IPS-NIHi11 (cell line): ENCODE measurements around the gene CNN2.

ENCODE experiments used
- DNase-seq: peaks from one replicate; pipeline ENCODE4 v3.0.0; 2012; ENCODE audit warnings: mixed read lengths, low spot score

The CNN2 gene

DNA sequence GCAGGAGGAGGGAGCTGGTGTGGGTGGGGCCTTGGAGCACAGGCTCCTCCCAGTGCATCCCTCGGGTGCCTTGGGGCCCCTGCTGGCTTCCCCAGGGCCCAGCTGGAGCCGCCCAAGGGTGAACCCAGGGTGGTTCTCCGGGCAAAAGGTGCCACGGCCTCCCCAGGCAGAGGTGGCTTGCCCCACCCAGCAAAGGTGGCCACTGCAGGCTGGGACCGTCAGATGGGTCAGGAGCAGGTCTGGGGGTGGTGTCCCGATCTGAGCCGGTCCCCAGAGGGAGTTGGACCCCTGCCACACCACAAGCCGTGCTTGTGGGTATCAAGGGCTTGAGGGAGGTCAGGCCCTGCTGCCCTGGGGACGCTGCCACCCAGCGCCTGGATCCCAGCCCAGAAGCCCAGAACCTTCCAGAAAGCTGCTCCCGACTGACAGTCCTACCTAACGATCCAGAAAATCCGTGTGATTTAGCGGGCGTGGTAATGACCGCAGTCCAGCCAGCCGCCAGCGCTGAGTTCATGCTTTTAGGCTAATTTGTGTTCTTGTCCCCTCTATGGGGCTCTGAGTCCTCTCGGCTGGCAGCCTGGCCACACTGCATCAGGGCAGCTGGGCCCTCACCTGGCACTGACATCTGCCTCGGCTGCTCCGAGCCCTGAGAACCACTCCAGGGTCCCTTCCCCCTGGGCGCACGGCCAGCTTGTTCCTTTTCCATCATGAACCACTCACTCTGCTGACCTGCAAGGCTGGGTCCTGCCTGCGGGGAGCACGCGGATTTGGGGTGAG lies 31.2 kb upstream of the CNN2 start:
- no peak for DNase-seq

- peak; percentile 59 for DNase-seq
Observed at GRCh38 chr19:996051-996838, 30.2 kb upstream of the CNN2 start.

GRCh38 chr19:998064-998463 lies 28.3 kb upstream of the CNN2 start:
- DNase-seq: no peak

DNA sequence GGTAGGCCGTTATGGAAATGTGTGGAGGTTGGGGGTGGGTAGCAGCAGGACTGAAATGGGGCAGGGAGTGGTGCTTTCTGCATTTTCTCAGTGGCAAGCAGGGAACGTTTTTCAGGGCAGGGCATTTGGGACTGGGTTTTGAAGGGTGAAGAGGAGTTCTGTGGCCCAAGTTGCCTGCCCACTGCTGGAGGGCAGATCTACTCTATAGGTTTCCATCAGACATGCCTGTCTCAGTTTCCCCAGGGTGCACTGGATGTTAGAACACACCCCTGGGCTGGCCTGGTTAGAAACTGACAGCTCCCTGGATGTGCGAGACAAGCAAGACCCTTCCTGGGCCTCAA lies 27.1 kb upstream of the CNN2 start:
- no peak for DNase-seq

GRCh38 chr19:1000095-1000494 lies 26.3 kb upstream of the CNN2 start, which contains the start of gene GRIN3B:
Gene GRIN3B (plus strand): TSS chr19:1000419. CDS start chr19:1000438, 19 bp downstream.
- DNase-seq: peak; percentile 95

DNA sequence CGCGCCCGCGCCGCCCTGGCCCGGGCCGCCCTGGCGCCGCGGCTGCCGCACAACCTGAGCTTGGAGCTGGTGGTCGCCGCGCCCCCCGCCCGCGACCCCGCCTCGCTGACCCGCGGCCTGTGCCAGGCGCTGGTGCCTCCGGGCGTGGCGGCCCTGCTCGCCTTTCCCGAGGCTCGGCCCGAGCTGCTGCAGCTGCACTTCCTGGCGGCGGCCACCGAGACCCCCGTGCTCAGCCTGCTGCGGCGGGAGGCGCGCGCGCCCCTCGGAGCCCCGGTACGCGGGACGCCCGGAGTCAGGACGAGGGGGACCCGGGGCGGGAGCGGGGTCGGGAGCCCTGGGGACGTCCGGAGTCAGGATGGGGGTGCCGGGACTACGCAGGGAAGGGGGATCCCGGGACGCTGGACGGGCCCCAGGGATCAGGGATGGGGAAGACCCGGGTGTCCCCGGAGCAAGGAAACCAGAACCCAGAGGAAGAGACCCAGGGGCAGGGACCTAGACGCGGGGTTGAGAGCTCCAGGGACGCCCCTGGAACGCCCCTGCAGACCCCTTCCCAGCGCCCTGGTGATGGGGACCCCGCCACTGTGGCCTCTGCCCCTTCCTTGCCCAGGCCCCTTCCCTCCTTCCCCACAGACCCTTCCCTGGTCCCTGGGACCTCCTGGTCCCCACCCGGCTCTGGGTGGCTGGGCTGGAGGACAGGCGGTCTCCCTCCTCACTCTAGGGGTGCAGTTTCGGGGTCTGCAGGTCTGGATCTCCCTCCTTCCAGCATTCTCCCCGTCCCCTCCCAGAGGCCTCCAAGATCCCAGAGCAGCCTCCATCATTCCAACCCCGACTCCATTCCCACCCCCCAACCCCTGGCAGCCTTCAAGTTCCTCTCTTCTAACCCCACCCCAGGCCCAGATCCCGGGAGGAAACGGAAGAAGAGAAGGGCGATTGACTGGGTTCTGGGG lies 25.5 kb upstream of the CNN2 start:
- peak; percentile 65 for DNase-seq

- peak; percentile 90 for DNase-seq
Observed at GRCh38 chr19:1001538-1002166, 24.8 kb upstream of the CNN2 start.

GRCh38 chr19:1002600-1002999 lies 23.8 kb upstream of the CNN2 start:
- no peak for DNase-seq

GRCh38 chr19:1003283-1003682 lies 23.1 kb upstream of the CNN2 start:
- DNase-seq: no peak

DNA sequence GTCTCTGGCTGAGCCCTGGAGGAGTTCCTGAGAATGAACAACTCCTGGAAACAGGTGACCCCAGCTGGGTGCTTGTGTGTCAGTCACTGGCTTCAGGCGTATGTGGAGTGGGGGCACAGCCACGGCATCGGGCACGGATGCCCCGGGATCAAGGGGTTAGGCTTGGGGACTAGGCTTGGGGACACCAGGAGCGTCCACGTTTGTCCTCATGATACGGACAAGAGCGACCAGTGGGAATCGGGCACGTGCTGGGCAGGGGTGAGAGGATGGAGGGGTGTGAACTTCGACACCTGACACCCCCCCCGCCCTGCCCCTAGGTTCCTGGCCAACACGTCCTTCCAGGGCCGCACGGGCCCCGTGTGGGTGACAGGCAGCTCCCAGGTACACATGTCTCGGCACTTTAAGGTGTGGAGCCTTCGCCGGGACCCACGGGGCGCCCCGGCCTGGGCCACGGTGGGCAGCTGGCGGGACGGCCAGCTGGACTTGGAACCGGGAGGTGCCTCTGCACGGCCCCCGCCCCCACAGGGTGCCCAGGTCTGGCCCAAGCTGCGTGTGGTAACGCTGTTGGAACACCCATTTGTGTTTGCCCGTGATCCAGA lies 22.1 kb upstream of the CNN2 start:
- DNase-seq: peak; percentile 25

DNA sequence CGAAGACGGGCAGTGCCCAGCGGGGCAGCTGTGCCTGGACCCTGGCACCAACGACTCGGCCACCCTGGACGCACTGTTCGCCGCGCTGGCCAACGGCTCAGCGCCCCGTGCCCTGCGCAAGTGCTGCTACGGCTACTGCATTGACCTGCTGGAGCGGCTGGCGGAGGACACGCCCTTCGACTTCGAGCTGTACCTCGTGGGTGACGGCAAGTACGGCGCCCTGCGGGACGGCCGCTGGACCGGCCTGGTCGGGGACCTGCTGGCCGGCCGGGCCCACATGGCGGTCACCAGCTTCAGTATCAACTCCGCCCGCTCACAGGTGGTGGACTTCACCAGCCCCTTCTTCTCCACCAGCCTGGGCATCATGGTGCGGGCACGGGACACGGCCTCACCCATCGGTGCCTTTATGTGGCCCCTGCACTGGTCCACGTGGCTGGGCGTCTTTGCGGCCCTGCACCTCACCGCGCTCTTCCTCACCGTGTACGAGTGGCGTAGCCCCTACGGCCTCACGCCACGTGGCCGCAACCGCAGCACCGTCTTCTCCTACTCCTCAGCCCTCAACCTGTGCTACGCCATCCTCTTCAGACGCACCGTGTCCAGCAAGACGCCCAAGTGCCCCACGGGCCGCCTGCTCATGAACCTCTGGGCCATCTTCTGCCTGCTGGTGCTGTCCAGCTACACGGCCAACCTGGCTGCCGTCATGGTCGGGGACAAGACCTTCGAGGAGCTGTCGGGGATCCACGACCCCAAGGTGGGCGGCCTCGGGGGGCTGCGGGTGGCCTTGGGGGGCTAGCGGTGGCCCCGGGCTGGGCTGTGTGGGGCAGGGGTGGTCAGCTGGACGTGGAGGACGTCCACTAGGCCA lies 21.4 kb upstream of the CNN2 start:
- peak; percentile 29 for DNase-seq

DNA sequence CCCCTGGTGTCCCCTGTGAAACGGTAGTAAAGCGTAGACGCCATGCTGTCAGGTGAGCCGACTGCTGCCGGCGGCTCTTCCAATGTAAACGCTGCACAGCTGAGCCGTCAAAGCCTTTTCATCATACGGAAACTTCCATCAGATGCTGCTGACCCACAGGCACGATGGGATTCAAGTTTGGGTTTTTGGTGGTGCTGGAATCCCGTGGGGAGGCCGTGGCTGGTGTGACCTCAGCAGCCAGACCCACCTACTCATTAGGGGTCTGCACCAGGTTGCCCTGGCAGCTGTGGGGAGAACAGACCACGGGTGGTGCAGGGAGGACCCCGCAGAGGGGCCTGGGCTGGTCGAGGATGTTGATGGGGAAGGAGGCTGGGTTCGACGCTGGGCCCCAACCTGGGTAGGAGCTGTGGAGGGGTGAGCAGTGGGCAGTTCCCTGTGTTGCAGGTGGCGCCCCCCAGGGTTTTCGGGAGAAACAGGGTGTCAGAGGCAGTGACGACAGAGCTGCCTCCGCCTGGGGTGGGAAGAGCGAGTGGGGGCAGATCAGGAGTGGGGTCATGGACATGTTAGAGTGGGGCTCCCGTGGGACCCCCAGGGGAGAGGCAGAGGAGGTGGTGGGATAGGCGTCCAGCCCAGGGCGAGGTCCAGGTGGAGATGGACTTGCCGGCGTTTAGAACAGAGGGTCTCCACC lies 19.6 kb upstream of the CNN2 start:
- DNase-seq: no peak

DNA sequence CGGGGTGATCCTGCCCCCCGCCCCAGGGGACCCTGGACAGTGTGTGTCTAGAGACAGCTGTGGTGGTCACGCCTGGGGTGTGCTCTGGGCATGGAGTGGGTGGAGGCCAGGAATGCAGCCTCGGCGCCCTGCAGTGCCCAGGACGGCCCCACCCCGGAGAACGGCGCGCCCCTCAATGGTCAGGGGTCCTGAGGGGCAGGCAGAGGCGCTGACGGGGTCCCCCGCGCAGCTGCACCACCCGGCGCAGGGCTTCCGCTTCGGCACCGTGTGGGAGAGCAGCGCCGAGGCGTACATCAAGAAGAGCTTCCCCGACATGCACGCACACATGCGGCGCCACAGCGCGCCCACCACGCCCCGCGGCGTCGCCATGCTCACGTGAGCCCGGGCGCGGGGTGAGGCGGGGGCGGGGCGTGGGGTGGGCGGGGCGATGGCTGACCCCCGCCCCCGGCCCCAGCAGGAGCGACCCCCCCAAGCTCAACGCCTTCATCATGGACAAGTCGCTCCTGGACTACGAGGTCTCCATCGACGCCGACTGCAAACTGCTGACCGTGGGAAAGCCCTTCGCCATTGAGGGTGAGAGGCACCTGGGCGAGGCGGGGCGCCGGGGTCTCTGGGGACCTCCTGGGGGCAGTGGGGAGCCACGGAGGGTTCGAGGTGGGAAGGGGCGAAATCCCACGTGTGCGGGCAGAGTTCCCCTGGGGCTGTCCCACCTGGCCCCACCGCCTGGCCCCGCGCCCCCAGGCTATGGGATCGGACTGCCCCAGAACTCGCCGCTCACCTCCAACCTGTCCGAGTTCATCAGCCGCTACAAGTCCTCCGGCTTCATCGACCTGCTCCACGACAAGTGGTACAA lies 18.8 kb upstream of the CNN2 start:
- peak; percentile 40 for DNase-seq

DNA sequence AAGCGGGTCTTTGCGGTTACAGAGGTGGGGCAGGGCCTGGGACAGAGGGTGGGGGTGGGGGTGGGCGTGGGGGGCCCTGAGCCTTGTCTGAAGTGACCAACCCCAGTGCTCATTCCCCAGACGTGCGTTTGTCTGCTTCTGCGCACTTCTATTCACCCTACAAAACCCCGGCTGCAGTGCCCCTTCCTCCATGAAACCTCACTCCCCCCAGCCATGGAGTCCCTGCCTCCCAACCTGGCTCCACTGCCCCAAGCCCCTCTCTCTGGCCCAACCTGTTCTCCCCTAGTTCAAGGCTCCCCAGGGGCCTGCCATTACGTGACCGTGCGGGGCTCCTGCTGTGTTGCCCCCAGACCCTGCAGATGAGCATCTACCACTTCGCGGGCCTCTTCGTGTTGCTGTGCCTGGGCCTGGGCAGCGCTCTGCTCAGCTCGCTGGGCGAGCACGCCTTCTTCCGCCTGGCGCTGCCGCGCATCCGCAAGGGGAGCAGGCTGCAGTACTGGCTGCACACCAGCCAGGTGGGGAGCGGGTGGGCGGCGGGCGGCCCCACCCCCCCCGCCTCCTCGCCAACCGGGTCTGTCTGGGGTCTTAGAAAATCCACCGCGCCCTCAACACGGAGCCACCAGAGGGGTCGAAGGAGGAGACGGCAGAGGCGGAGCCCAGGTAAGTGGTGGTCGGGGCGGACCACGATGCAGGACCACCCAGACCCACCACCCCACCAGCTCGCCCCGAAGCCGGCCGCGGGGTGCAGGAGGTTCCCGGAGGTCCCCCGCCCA lies 18.0 kb upstream of the CNN2 start:
- peak; percentile 23 for DNase-seq

DNA sequence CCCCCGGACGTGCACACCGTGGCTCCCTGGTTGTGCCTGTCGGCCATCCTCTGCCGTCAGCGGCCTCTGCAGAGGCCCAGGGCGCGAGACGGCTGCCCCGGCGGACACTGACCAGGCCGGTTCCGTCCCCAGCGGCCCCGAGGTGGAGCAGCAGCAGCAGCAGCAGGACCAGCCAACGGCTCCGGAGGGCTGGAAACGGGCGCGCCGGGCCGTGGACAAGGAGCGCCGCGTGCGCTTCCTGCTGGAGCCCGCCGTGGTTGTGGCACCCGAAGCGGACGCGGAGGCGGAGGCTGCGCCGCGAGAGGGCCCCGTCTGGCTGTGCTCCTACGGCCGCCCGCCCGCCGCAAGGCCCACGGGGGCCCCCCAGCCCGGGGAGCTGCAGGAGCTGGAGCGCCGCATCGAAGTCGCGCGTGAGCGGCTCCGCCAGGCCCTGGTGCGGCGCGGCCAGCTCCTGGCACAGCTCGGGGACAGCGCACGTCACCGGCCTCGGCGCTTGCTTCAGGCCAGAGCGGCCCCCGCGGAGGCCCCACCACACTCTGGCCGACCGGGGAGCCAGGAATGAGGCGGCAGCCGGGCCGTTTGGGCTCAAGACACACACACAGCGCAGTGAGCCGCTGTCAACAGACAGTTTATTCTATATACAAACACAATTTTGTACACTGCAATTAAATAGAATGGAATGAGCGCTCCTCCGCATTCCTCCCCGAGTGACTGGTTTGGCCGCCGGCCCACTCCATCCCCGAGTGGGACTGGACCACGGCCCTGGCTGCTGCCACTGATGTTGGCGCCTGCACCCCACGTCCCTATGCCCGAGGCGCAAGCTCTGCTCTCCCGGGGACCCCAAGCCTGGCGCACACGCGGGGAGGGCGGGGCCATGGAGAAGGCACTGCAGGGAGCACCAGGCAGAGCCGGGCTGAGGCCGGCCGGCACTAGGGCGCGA lies 17.1 kb upstream of the CNN2 start:
- DNase-seq: peak; percentile 52

- peak; percentile 59 for DNase-seq
Observed at GRCh38 chr19:1009981-1010538, 16.3 kb upstream of the CNN2 start.
